OCI-LY1 (cell line): ENCODE data around the gene TMPRSS11A.

ENCODE experiments used
- CTCF ChIP-seq: fragments of 200-600 bp; sonication (generic), shearing (Covaris generic); IDR thresholded peaks from 2 replicates; pipeline ENCODE4 v1.5.1; 2017; ENCODE audit warnings: mild to moderate bottlenecking, antibody characterized with exemption, low read length, moderate library complexity, mixed read lengths
- EZH2 ChIP-seq: fragments of 200-600 bp; sonication (generic), shearing (Covaris generic); IDR thresholded peaks from 2 replicates; pipeline ENCODE4 v1.8.0; 2017; ENCODE audit warnings: borderline replicate concordance, mixed run types, mild to moderate bottlenecking, antibody characterized with exemption, low read length, moderate library complexity, mixed read lengths

DNA sequence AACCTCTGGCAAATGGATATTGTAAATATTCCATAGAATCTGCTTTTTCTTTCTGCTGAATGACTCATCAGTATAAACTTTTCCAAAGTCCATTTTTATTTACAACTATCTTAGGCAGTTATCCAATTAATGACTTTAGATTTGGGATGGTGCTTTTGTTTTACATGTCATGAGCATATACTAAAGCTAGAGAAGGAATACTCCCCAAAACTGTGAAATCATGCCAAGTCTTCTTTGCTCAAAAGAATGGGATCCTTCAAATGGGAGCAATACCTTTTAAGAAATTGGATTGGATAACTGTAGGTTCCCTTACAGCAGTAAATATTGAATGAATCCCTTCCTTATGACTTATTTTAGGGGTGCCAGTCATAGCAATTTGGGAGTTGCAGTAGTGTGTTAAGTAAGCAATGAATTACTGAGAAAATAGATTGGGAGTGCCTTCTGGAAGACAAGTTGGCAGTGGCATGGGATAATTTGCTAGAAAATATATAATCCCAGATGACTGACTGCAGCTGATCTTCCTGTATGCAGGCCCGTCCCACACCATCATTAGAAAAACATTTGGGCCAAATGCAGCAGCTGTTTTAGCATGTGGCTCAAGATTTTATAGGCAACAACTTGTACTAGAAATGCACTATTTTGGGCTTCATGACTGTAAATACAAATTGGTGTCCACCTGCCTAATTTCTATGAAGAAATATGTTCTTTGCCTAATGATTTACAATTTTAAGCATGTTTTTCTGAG is 82.3 kb downstream of the TMPRSS11A start:
- TF ChIP-seq CTCF (no peak), EZH2 (no peak)
